ENCODE data around the gene LY6G5C. TPM values are rescaled to one million over a fixed set of nuclear protein-coding genes. Genes with fewer than 3 reads are reported as not detected.
A peak's percentile ranks its signal among the peaks of the same experiment; 100 is the strongest.

Gene LY6G5C
- total and polyA plus RNA-seq, 4 donors = 2.8 to 5.0 (median 3.5) TPM

- no peak overlapping the region for H3K9ac ChIP-seq (ENCODE audit: insufficient read depth in 1 of 2, low read length in 2 of 2)
- ATAC-seq (ENCODE audit: insufficient read depth, low FRiP score) = no peak
- no peak for TF ChIP-seq CTCF (IDR thresholded peaks at IDR 0.05; ENCODE audit: control extremely low read depth, extremely low read depth)
- no peak for DNase-seq
- no peaks in the 10 kb centered on the region for H3K27me3 ChIP-seq (ENCODE audit: control insufficient read depth in 3 of 3, insufficient read depth in 3 of 3, low read length in 2 of 3)
- H3K36me3 ChIP-seq (ENCODE audit: control insufficient read depth in 4 of 4, insufficient read depth in 4 of 4, low read length in 4 of 4) = peaks cover 2 to 19% (median 6%) of the 10 kb centered on the region in 4 donors
- 84% methylated on average over 4 of the region's 4 CpGs for WGBS, 2 donors
- no peak overlapping the region for H3K27ac ChIP-seq (ENCODE audit: low read depth in 1 of 2, low read length in 1 of 2)
- no peak overlapping the region for H3K4me3 ChIP-seq
- peaks cover 0 to 12% (median 4%) of the 10 kb centered on the region in 5 donors for H3K4me1 ChIP-seq (ENCODE audit: control insufficient read depth in 5 of 5, insufficient read depth in 5 of 5, low read length in 5 of 5)
- no peaks in the 10 kb centered on the region for H3K9me3 ChIP-seq (ENCODE audit: control insufficient read depth in 4 of 4, insufficient read depth in 3 of 4, low read length in 3 of 4)
Measured at GRCh38 chr6:31676322-31676903, 4.5 kb downstream of the LY6G5C start.

DNA sequence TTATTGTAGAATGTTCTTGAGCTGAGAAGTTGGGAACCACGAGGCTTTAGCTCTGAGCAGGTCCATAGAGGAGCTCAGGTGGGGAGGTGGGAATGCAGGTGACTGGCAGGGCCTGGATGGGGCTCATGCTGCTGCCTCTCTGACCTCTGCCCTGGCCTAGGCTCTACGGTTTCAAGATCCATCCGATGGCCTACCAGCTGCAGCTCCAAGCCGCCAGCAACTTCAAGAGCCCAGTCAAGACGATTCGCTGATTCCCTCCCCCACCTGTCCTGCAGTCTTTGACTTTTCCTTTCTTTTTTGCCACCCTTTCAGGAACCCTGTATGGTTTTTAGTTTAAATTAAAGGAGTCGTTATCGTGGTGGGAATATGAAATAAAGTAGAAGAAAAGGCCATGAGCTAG, 11.2 kb downstream of the LY6G5C start, which contains the start of gene LY6G5B:
Gene LY6G5B (plus strand): TSS at position 301 of the 400 bp plus-strand sequence. CDS start 975 bp downstream, outside the sequence.
- Histone ChIP-seq H3K4me1 (ENCODE audit: control insufficient read depth in 5 of 5, insufficient read depth in 5 of 5, low read length in 5 of 5) (peaks cover 0 to 7% (median 4%) of the 10 kb centered on the region in 5 donors), H3K9ac (ENCODE audit: insufficient read depth in 1 of 2, low read length in 2 of 2) (no peak within 1 kb of the TSS), H3K4me3 (no peak within 1 kb of the TSS), H3K36me3 (ENCODE audit: control insufficient read depth in 4 of 4, insufficient read depth in 4 of 4, low read length in 4 of 4) (peaks cover 19 to 49% (median 40%) of the 10 kb centered on the region in 4 donors), H3K9me3 (ENCODE audit: control insufficient read depth in 4 of 4, insufficient read depth in 3 of 4, low read length in 3 of 4) (no peaks in the 10 kb centered on the region), H3K27me3 (ENCODE audit: control insufficient read depth in 3 of 3, insufficient read depth in 3 of 3, low read length in 2 of 3) (no peaks in the 10 kb centered on the region), H3K27ac (ENCODE audit: low read depth in 1 of 2, low read length in 1 of 2) (no peak within 1 kb of the TSS)
- 82 to 92% methylated on average over 8 of the region's 8 CpGs for WGBS, 2 donors
- ATAC-seq (ENCODE audit: insufficient read depth, low FRiP score) (no peak), DNase-seq (no peak)
- TF ChIP-seq CTCF (IDR thresholded peaks at IDR 0.05; ENCODE audit: control extremely low read depth, extremely low read depth) = no peak

- Histone ChIP-seq H3K36me3 (ENCODE audit: control insufficient read depth in 4 of 4, insufficient read depth in 4 of 4, low read length in 4 of 4) (peaks cover 11 to 51% (median 37%) of the 10 kb centered on the region in 4 donors), H3K27me3 (ENCODE audit: control insufficient read depth in 3 of 3, insufficient read depth in 3 of 3, low read length in 2 of 3) (no peaks in the 10 kb centered on the region)
- no peak for ATAC-seq (ENCODE audit: insufficient read depth, low FRiP score)
Measured at GRCh38 chr6:31666337-31666965, 14.4 kb downstream of the LY6G5C start.

More at GRCh38 chr6:31666337-31666965, 14.4 kb downstream of the LY6G5C start:
- no peak for DNase-seq
- H3K4me1 ChIP-seq (ENCODE audit: control insufficient read depth in 5 of 5, insufficient read depth in 5 of 5, low read length in 5 of 5) = peaks cover 3 to 27% (median 9%) of the 10 kb centered on the region in 5 donors
- no peak for TF ChIP-seq CTCF (IDR thresholded peaks at IDR 0.05; ENCODE audit: control extremely low read depth, extremely low read depth)
- H3K9me3 ChIP-seq (ENCODE audit: control insufficient read depth in 4 of 4, insufficient read depth in 3 of 4, low read length in 3 of 4) = no peaks in the 10 kb centered on the region
- peak overlapping the region; percentile 65 to 67 for H3K9ac ChIP-seq (ENCODE audit: insufficient read depth in 1 of 2, low read length in 2 of 2)
- peak overlapping the region; percentile 77 for H3K4me3 ChIP-seq
- 4 to 6% methylated on average over 15 of the region's 15 CpGs for WGBS, 2 donors
- H3K27ac ChIP-seq (ENCODE audit: low read depth in 1 of 2, low read length in 1 of 2) = peak overlapping the region; percentile 56 to 90
